Pancreas (tissue), 10 donors: ENCODE data around the gene TOR1B. TPM values are rescaled to one million over a fixed set of nuclear protein-coding genes. Genes with fewer than 3 reads are reported as not detected.
A peak's percentile ranks its signal among the peaks of the same experiment; 100 is the strongest.

Experiments used
- ATAC-seq, 4 donors: fragments of 200-7000 bp; cut with Tn5 transposase; one replicate each; pipeline versions ENCODE4 v1.8.0 to v1.9.1; 2020; ENCODE audit warnings: mild to moderate bottlenecking in 4 of 4, moderate library complexity in 4 of 4
- DNase-seq, 6 donors: peaks; one replicate each; pipeline ENCODE4 v3.0.0-alpha.2; 2020
- FAIRE-seq: peaks from 2 replicates; lab custom pipeline; 2012; peaks lifted over from hg19 to GRCh38; lab: Jason Lieb, UNC
- H3K27ac ChIP-seq, 4 donors: fragments of 200-600 bp; sonication (generic); 1 replicate in 3 of 4; 2 replicates in 1 of 4; pipeline versions ENCODE4 v1.5.0 to v1.8.0; 2020
- H3K27me3 ChIP-seq, 4 donors: fragments of 200-600 bp; one replicate each; pipeline ENCODE4 v1.8.0; 2021
- H3K36me3 ChIP-seq, 3 donors: fragments of 200-600 bp; sonication (generic) in 1 of 3; one replicate each; pipeline versions ENCODE4 v1.5.0 to v1.8.0; 2020 to 2021
- H3K4me1 ChIP-seq, 3 donors: fragments of 200-600 bp; one replicate each; pipeline ENCODE4 v1.8.0; 2021
- H3K4me3 ChIP-seq, 4 donors: fragments of 200-600 bp; sonication (generic) in 2 of 4; one replicate each; pipeline versions ENCODE4 v1.5.0 to v1.8.0; 2020 to 2021
- H3K9me3 ChIP-seq, 4 donors: fragments of 200-600 bp; one replicate each; pipeline ENCODE4 v1.8.0; 2021
- CTCF ChIP-seq, 4 donors: fragments of 200-600 bp; sonication (generic) in 3 of 4; IDR thresholded peaks; one replicate each; pipeline versions ENCODE4 v1.5.0 to v1.8.0; 2021; ENCODE audit warnings: antibody characterized with exemption in 4 of 4
- WGBS, 2 donors: extraction: QIAGEN DNeasy Blood & Tissue Kit; methylation state at CpG; one replicate each; pipeline ENCODE4 v1.1.7; 2013; 5-methylcytosine and 5-hydroxymethylcytosine counted together
- intact Hi-C, 3 donors: fragments of 100-400 bp; cut with DNase I; formaldehyde crosslinking; loops; one replicate each; pipeline versions ENCODE4 v1.11.1 to v1.14.2; 2022
- polyA plus RNA-seq, 2 donors: library from polyadenylated mRNA; stranded (reverse); fragments of 200-250 nt; gene quantifications; one replicate each; pipeline ENCODE4 v1.2.3, GENCODE V29; 2013
- total RNA-seq, 6 donors: library from RNA; stranded (reverse); fragmentation: NEBNext Ultra II Directional in 4 of 6; extraction: Animal tissue kit (Norgen Biotek cat#: 25700) in 4 of 6; gene quantifications; one replicate each; pipeline versions ENCODE4 v1.2.1 to v1.2.4, GENCODE V29; 2021 to 2023
- donor health status: healthy with polysubstance abuse.
- donor health status: DM: no; HTN: no; CAD: no; lungs with moderate emphysema.
- donor health status: DM: no; HTN: no; CAD: no.
- donor health status: control.
- donor health status: control.
- donor health status: Bipolar disorder and iron deficiency.
- donor health status: DM: yes; HTN: yes; CAD: no.
- donor health status: DM: no; HTN: no; CAD: no.
- donor health status: DM: no; HTN: no; CAD: no.
- donor health status: DM: yes; HTN: yes; CAD: no.

Gene TOR1B
- total and polyA plus RNA-seq, 8 donors = 6.1 to 17.3 (median 11.2) TPM

GRCh38 chr9:129850821-129851550 is 48.0 kb downstream of the TOR1B start:
- Histone ChIP-seq H3K4me3 (no peak overlapping the region), H3K36me3 (peaks cover 0 to 24% (median 11%) of the 10 kb centered on the region in 3 donors), H3K27me3 (no peaks in the 10 kb centered on the region), H3K27ac (no peak overlapping the region), H3K9me3 (no peaks in the 10 kb centered on the region), H3K4me1 (no peaks in the 10 kb centered on the region)
- WGBS, 2 donors = 84 to 85% methylated on average over 6 of the region's 6 CpGs
- FAIRE-seq = no peak
- intact Hi-C loops = no loop called here
- DNase-seq = no peak
- no peak for TF ChIP-seq CTCF (IDR thresholded peaks at IDR 0.05)
- ATAC-seq = no peak

GRCh38 chr9:129851821-129852220 is 48.8 kb downstream of the TOR1B start:
- no peak for DNase-seq
- Histone ChIP-seq H3K9me3 (no peaks in the 10 kb centered on the region), H3K4me1 (no peaks in the 10 kb centered on the region), H3K4me3 (no peak overlapping the region), H3K27me3 (no peaks in the 10 kb centered on the region), H3K36me3 (peaks cover 0 to 27% (median 11%) of the 10 kb centered on the region in 3 donors), H3K27ac (no peak overlapping the region)
- WGBS, 2 donors = 78 to 84% methylated on average over 5 of the region's 5 CpGs
- intact Hi-C loops = no loop called here
- TF ChIP-seq CTCF (IDR thresholded peaks at IDR 0.05) = no peak
- no peak for FAIRE-seq
- ATAC-seq = no peak

- Histone ChIP-seq H3K4me1 (no peaks in the 10 kb centered on the region), H3K27ac (no peak overlapping the region), H3K4me3 (no peak overlapping the region), H3K27me3 (no peaks in the 10 kb centered on the region), H3K36me3 (peaks cover 0 to 27% (median 11%) of the 10 kb centered on the region in 3 donors), H3K9me3 (no peaks in the 10 kb centered on the region)
- ATAC-seq (peak in 2 of 4 donors; percentile 74), FAIRE-seq (no peak), DNase-seq (no peak)
- no peak for TF ChIP-seq CTCF (IDR thresholded peaks at IDR 0.05)
- intact Hi-C loops = no loop called here
- 66 to 69% methylated on average over 5 of the region's 5 CpGs for WGBS, 2 donors
Observed at GRCh38 chr9:129852579-129852978, 49.6 kb downstream of the TOR1B start.

GRCh38 chr9:129853614-129854013 is 50.6 kb downstream of the TOR1B start:
- ATAC-seq = no peak
- intact Hi-C loops = no loop called here
- 50% methylated on average over 3 of the region's 3 CpGs for WGBS, 2 donors
- Histone ChIP-seq H3K36me3 (peaks cover 0 to 32% (median 11%) of the 10 kb centered on the region in 3 donors), H3K27ac (no peak overlapping the region), H3K27me3 (no peaks in the 10 kb centered on the region), H3K4me1 (no peaks in the 10 kb centered on the region), H3K4me3 (no peak overlapping the region), H3K9me3 (no peaks in the 10 kb centered on the region)
- TF ChIP-seq CTCF (IDR thresholded peaks at IDR 0.05) = no peak
- DNase-seq = no peak
- no peak for FAIRE-seq

- intact Hi-C loops = no loop called here
- no peaks in the 10 kb centered on the region for H3K9me3 ChIP-seq
- DNase-seq (no peak), ATAC-seq (no peak), FAIRE-seq (no peak)
- no peak for TF ChIP-seq CTCF (IDR thresholded peaks at IDR 0.05)
- H3K4me1 ChIP-seq = no peaks in the 10 kb centered on the region
- no peak overlapping the region for H3K4me3 ChIP-seq
- no peak overlapping the region for H3K27ac ChIP-seq
- WGBS, 2 donors = 96 to 97% methylated on average over 4 of the region's 4 CpGs
- peaks cover 0 to 33% (median 11%) of the 10 kb centered on the region in 3 donors for H3K36me3 ChIP-seq
- no peaks in the 10 kb centered on the region for H3K27me3 ChIP-seq
Observed at GRCh38 chr9:129854588-129855110, 51.7 kb downstream of the TOR1B start.
